Ectodermal cell (in vitro differentiated cells): Measurements from ENCODE around the gene SLC30A10.
"Not testable (repeated sequence)": the region's sequence is repeated elsewhere in the genome, so short reads cannot be mapped to it uniquely, and the experiment has no call there.

ENCODE experiments used
- H3K27ac ChIP-seq: 2 replicates; pipeline ENCODE4 v1.7.0; 2013; ENCODE audit warnings: mild to moderate bottlenecking, low read depth, low read length; ENCODE audit not compliant: insufficient read depth, poor library complexity, severe bottlenecking
- H3K27me3 ChIP-seq: 2 replicates; pipeline ENCODE4 v1.7.0; 2013; ENCODE audit warnings: mild to moderate bottlenecking, low read length; ENCODE audit not compliant: insufficient read depth, control insufficient read depth, poor library complexity, severe bottlenecking
- H3K36me3 ChIP-seq: one replicate; pipeline ENCODE4 v1.7.0; 2013; ENCODE audit warnings: low read length; ENCODE audit not compliant: control insufficient read depth, insufficient read depth
- H3K4me1 ChIP-seq: one replicate; pipeline ENCODE4 v1.7.0; 2013; ENCODE audit warnings: low read length; ENCODE audit not compliant: control insufficient read depth, insufficient read depth
- H3K4me3 ChIP-seq: 2 replicates; pipeline ENCODE4 v1.7.0; 2013; ENCODE audit warnings: low read depth, low read length, control low read depth; ENCODE audit not compliant: insufficient read depth
- H3K9me3 ChIP-seq: 2 replicates; pipeline ENCODE4 v1.7.0; 2013; ENCODE audit warnings: mild to moderate bottlenecking, low read length, moderate library complexity; ENCODE audit not compliant: control insufficient read depth
- WGBS, 2 experiments: methylation state at CpG; one replicate each; pipeline ENCODE4 v1.1.7; 2013; ENCODE audit warnings: missing lambda C conversion rate in 2 of 2; 5-methylcytosine and 5-hydroxymethylcytosine counted together

The SLC30A10 gene

GRCh38 chr1:219880765-219881457, 47.4 kb downstream of the SLC30A10 start:
- H3K27me3 ChIP-seq: no peaks in the 10 kb centered on the region
- no peaks in the 10 kb centered on the region for H3K36me3 ChIP-seq
- H3K27ac ChIP-seq: no peak overlapping the region
- no peak overlapping the region for H3K4me3 ChIP-seq
- H3K9me3 ChIP-seq: no peaks in the 10 kb centered on the region
- H3K4me1 ChIP-seq: peaks cover 5% of the 10 kb centered on the region

GRCh38 chr1:219876798-219877209, 51.6 kb downstream of the SLC30A10 start:
- 90 to 91% methylated on average over 5 of the region's 5 CpGs for WGBS, 2 experiments
- Histone ChIP-seq H3K4me1 (no peaks in the 10 kb centered on the region), H3K36me3 (no peaks in the 10 kb centered on the region), H3K9me3 (no peaks in the 10 kb centered on the region), H3K27me3 (no peaks in the 10 kb centered on the region), H3K4me3 (no peak overlapping the region), H3K27ac (no peak overlapping the region)

DNA sequence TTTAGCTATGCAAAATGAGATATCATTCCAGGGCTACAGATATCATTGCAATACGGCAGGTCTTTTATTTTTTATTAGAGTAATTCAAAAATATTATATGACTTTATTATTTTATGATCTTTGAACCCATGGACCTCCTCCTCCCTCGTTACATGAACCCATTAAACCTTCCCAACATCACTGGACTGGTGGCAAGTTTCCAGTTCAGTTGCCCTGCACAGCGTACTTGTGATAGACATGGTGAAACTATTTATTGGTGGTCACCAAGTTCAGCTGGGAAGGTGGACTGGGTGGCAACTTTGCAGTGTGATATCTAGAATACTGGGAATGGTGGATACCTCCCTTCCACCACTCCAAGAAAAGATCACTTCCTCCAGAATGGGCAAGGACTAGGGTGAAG, 52.5 kb downstream of the SLC30A10 start:
- no peaks in the 10 kb centered on the region for H3K27me3 ChIP-seq
- H3K9me3 ChIP-seq: no peaks in the 10 kb centered on the region
- H3K36me3 ChIP-seq: no peaks in the 10 kb centered on the region
- no peaks in the 10 kb centered on the region for H3K4me1 ChIP-seq
- no peak overlapping the region for H3K4me3 ChIP-seq
- H3K27ac ChIP-seq: no peak overlapping the region
- WGBS, 2 experiments: 14 to 71% methylated on average over 1 to 2 of the region's 3 CpGs

DNA sequence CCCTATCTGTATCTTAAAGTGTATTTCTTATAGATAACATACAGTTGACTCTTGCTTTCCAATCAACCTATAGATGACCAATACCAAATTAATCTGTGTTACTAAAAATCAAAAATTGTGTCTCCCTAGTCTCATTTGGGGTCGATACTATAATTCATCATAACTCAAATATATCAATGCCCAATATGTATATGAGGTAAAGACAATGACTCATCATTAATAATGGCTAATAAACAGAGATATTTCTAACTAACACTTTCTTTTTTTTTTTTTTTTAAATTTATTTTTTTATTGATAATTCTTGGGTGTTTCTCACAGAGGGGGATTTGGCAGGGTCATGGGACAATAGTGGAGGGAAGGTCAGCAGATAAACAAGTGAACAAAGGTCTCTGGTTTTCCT, 55.8 kb downstream of the SLC30A10 start:
- H3K27ac ChIP-seq, H3K4me3 ChIP-seq, H3K9me3 ChIP-seq, H3K36me3 ChIP-seq, H3K27me3 ChIP-seq, H3K4me1 ChIP-seq: not testable (repeated sequence)
- no CpG with 5 or more reads among the region's 1 CpG for WGBS, 2 experiments

- Histone ChIP-seq H3K4me3 (no peak overlapping the region), H3K27me3 (no peaks in the 10 kb centered on the region), H3K27ac (no peak overlapping the region), H3K4me1 (no peaks in the 10 kb centered on the region), H3K36me3 (no peaks in the 10 kb centered on the region), H3K9me3 (no peaks in the 10 kb centered on the region)
- 61 to 73% methylated on average over 3 of the region's 3 CpGs for WGBS, 2 experiments
Observed at GRCh38 chr1:219871427-219872057, 56.8 kb downstream of the SLC30A10 start.

GRCh38 chr1:219868615-219869014, 59.7 kb downstream of the SLC30A10 start:
- not testable (repeated sequence) for H3K27ac ChIP-seq, H3K36me3 ChIP-seq, H3K9me3 ChIP-seq, H3K27me3 ChIP-seq, H3K4me3 ChIP-seq, H3K4me1 ChIP-seq
- no CpG with 5 or more reads among the region's 3 CpGs for WGBS, 2 experiments
